Ectodermal cell (in vitro differentiated cells): ENCODE measurements around the gene SIGLEC14. TPM values are rescaled to one million over a fixed set of nuclear protein-coding genes. Genes with fewer than 3 reads are reported as not detected.
"Not testable (repeated sequence)": the region's sequence is repeated elsewhere in the genome, so short reads cannot be mapped to it uniquely, and the experiment has no call there.

ENCODE experiments used
- H3K27ac ChIP-seq: 2 replicates; pipeline ENCODE4 v1.7.0; 2013; ENCODE audit warnings: mild to moderate bottlenecking, low read depth, low read length; ENCODE audit not compliant: insufficient read depth, poor library complexity, severe bottlenecking
- H3K27me3 ChIP-seq: 2 replicates; pipeline ENCODE4 v1.7.0; 2013; ENCODE audit warnings: mild to moderate bottlenecking, low read length; ENCODE audit not compliant: insufficient read depth, control insufficient read depth, poor library complexity, severe bottlenecking
- H3K36me3 ChIP-seq: one replicate; pipeline ENCODE4 v1.7.0; 2013; ENCODE audit warnings: low read length; ENCODE audit not compliant: control insufficient read depth, insufficient read depth
- H3K4me1 ChIP-seq: one replicate; pipeline ENCODE4 v1.7.0; 2013; ENCODE audit warnings: low read length; ENCODE audit not compliant: control insufficient read depth, insufficient read depth
- H3K4me3 ChIP-seq: 2 replicates; pipeline ENCODE4 v1.7.0; 2013; ENCODE audit warnings: low read depth, low read length, control low read depth; ENCODE audit not compliant: insufficient read depth
- H3K9me3 ChIP-seq: 2 replicates; pipeline ENCODE4 v1.7.0; 2013; ENCODE audit warnings: mild to moderate bottlenecking, low read length, moderate library complexity; ENCODE audit not compliant: control insufficient read depth
- WGBS, 2 experiments: methylation state at CpG; one replicate each; pipeline ENCODE4 v1.1.7; 2013; ENCODE audit warnings: missing lambda C conversion rate in 2 of 2; 5-methylcytosine and 5-hydroxymethylcytosine counted together
- polyA plus RNA-seq, 4 experiments: library from polyadenylated mRNA; stranded (reverse); fragments of 50-300 nt; gene quantifications; one replicate each; pipeline ENCODE4 v1.2.3, GENCODE V29; 2013

Gene SIGLEC14, protein sequence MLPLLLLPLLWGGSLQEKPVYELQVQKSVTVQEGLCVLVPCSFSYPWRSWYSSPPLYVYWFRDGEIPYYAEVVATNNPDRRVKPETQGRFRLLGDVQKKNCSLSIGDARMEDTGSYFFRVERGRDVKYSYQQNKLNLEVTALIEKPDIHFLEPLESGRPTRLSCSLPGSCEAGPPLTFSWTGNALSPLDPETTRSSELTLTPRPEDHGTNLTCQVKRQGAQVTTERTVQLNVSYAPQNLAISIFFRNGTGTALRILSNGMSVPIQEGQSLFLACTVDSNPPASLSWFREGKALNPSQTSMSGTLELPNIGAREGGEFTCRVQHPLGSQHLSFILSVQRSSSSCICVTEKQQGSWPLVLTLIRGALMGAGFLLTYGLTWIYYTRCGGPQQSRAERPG
- polyA plus RNA-seq (2013, experiment 1 of 4) = not detected
- not detected for polyA plus RNA-seq (2013, experiment 2 of 4)
- polyA plus RNA-seq (2013, experiment 3 of 4) = not detected
- not detected for polyA plus RNA-seq (2013, experiment 4 of 4)

DNA sequence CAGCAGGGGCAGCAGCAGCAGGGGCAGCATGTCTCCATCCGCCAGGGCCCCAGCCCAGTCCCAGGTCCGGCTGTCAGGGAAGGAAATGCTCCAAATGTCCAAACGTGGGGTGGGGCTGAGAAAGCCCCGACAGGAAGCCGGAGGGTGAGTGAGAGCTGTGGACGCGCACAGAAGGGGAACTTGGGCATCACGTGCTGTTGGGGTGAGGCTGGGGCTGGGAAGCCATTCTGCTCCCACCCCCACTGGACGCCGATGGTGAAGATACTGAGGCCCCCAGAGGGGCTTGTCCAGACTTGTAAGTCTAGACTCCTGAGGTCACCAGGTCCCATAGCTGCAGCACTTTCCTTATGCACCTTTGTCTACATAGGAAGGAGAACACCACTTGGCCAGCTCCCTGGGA lies at the start of gene SIGLEC14:
Gene SIGLEC14 (minus strand): TSS at position 96 of the 400 bp plus-strand sequence. CDS start 66 bp downstream, at position 30.
- H3K4me1 ChIP-seq, H3K27me3 ChIP-seq, H3K9me3 ChIP-seq, H3K4me3 ChIP-seq, H3K27ac ChIP-seq, H3K36me3 ChIP-seq: not testable (repeated sequence)
- WGBS, 2 experiments = 87 to 91% methylated on average over 7 of the region's 10 CpGs

DNA sequence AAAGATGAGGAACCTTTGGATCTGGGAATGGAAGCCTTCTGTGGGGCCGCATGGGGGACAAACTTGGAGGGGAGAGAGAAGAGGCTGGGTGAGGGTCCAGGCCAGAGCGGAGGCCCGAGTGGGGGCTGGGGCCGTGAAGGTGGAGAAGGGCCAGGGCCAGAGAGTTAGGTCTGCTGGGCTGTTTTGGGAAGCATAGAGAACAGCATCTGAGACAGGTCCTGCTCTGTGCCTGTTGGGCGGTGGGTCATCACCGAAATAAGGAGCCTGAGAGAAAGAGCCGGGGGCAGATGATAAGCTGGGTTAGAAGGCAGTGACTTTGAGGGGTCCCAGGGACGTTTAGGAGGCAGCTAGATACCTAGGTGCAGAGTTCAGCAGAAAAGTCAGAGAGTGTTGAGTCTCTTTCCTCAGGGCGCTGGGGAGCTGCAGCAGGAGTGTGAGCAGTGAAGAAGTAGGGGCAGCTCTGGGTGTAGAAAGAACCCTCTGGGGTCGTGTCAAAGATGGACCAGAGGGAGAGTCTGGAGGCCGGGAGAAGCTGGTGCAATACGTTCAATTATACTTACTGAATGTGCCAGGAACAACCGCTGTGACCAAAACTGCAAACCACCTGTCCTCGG lies 49.2 kb upstream of the SIGLEC14 start:
- 92% methylated on average over 14 of the region's 14 CpGs for WGBS, 2 experiments
- H3K4me1 ChIP-seq = peaks cover 20% of the 10 kb centered on the region
- H3K27ac ChIP-seq = no peak overlapping the region
- H3K9me3 ChIP-seq = no peaks in the 10 kb centered on the region
- no peak overlapping the region for H3K4me3 ChIP-seq
- H3K27me3 ChIP-seq = no peaks in the 10 kb centered on the region
- no peaks in the 10 kb centered on the region for H3K36me3 ChIP-seq

DNA sequence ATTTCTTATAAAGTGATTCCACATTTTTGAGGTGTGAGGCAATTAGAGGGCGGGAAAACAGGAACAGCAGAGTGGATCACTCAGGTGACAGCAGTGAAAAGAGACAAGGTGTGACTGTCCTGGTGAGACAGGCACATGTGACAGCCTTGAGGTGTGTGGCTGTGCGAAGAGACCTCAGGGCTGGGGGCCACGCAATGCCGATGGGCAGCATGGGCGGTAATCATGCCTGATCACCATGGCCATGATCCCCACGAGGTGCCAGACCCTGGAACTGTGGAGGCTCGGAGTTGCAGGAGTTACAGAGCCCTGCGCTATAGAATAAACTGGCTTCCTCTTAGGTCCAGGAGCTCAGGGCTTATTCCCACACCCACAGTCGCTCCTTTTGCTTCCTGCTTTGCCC lies 48.5 kb upstream of the SIGLEC14 start:
- no peaks in the 10 kb centered on the region for H3K9me3 ChIP-seq
- peaks cover 20% of the 10 kb centered on the region for H3K4me1 ChIP-seq
- 92 to 94% methylated on average over 9 of the region's 9 CpGs for WGBS, 2 experiments
- no peaks in the 10 kb centered on the region for H3K36me3 ChIP-seq
- H3K4me3 ChIP-seq = no peak overlapping the region
- no peaks in the 10 kb centered on the region for H3K27me3 ChIP-seq
- H3K27ac ChIP-seq = no peak overlapping the region

DNA sequence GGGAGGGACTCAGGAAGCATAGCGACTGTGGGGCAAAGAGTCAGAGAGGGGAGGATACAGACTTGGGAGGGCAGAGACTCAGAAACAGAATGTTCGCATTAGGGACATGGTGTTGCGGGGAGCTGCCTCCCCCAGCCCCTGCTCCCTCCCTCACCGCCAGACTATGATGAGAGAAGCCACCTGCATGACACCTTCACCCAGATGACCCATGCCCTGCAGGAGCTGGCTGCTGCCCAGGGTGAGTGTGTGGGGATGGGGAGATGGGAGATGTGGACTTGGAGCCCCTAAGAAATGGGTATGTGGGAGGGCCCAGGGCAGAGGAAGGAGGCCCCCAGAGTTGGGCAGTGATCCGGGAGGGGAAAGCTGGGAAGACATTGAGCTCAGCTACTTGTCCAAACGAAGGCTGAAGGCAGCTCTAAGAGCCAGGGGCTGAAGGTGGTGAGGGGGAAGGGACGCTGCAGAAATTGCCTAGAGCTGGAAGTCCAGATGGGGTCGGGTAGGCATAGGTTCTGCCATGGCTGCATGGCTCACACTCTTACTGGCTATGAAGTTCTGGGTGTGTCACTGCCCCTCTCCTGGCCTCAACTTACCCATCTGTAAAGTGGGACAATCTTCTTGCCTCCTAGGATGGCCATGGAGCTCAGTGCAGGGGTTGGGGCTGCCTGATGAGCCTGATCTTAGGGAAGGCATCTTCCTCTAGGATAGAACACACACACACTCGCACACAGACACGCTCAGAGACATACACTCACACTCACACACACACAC lies 47.9 kb upstream of the SIGLEC14 start:
- Histone ChIP-seq H3K4me3 (no peak overlapping the region), H3K27ac (no peak overlapping the region), H3K36me3 (no peaks in the 10 kb centered on the region), H3K4me1 (peaks cover 20% of the 10 kb centered on the region), H3K9me3 (no peaks in the 10 kb centered on the region), H3K27me3 (no peaks in the 10 kb centered on the region)
- 90 to 96% methylated on average over 10 of the region's 10 CpGs for WGBS, 2 experiments

DNA sequence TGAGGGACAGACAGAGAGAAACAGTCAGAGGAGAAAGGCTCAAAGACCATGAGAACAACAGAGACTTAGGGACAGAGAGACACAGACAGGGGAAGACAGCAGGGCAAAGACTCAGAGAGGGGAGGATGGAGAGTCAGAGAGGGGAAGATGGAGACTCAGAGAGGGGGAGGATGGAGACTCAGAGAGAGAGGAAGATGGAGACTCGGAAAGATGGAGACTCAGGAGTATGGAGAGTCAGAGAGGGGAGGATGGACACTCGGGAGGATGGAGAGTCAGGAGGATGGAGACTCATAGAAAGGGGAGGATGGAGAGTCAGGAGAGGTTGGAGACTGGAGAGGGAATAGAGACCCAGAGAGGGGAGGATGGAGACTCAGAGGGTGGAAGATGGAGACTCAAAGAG lies 47.2 kb upstream of the SIGLEC14 start:
- peaks cover 20% of the 10 kb centered on the region for H3K4me1 ChIP-seq
- H3K27ac ChIP-seq = no peak overlapping the region
- H3K9me3 ChIP-seq = no peaks in the 10 kb centered on the region
- WGBS, 2 experiments = 94% methylated on average over 2 of the region's 2 CpGs
- H3K27me3 ChIP-seq = no peaks in the 10 kb centered on the region
- no peaks in the 10 kb centered on the region for H3K36me3 ChIP-seq
- H3K4me3 ChIP-seq = no peak overlapping the region

DNA sequence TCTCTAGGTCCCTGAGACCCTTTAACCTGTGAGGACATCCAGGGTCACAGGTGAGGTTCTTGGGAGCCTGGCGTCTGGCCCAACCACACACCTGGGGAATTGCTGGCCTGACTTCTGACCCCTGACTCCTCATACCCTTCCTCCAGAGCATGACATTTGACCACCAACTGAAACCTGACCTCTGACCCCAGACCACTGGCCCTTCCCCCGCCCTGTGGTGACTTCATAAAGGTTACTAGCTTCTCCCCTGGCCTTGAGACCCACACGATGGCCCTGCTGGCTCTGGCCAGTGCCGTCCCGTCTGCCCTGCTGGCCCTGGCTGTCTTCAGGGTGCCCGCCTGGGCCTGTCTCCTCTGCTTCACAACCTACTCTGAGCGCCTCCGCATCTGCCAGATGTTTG lies 46.6 kb upstream of the SIGLEC14 start, which contains the start of gene SPACA6:
Gene SPACA6 (plus strand): TSS at position 71 of the 400 bp plus-strand sequence. CDS start 197 bp downstream, at position 268.
- 88 to 91% methylated on average over 8 of the region's 8 CpGs for WGBS, 2 experiments
- Histone ChIP-seq H3K36me3 (no peaks in the 10 kb centered on the region), H3K4me1 (peaks cover 20% of the 10 kb centered on the region), H3K9me3 (no peaks in the 10 kb centered on the region), H3K27me3 (no peaks in the 10 kb centered on the region), H3K27ac (no peak within 1 kb of the TSS), H3K4me3 (no peak within 1 kb of the TSS)

DNA sequence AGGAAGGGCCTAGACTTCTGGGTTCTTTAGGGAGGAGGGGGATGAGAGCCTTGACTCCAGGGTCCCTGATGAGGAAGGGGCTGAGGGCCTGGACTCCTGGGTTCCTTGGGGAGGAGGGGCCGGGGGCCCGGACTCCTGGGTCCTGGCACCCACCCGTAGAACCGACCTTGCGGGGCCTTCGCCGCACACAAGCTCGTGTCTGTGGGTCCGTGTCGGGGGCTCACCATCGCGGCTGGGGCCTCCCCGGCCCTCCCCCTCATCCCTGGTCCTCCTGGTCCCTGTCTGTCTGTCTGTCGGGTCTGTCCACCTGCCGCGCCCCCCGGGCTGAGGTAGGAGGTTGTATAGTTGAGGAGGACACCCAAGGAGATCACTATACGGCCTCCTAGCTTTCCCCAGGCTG lies 45.8 kb upstream of the SIGLEC14 start:
- no peaks in the 10 kb centered on the region for H3K9me3 ChIP-seq
- H3K4me3 ChIP-seq = no peak overlapping the region
- no peak overlapping the region for H3K27ac ChIP-seq
- H3K36me3 ChIP-seq = no peaks in the 10 kb centered on the region
- no peaks in the 10 kb centered on the region for H3K27me3 ChIP-seq
- peaks cover 24% of the 10 kb centered on the region for H3K4me1 ChIP-seq
- 91% methylated on average over 18 of the region's 18 CpGs for WGBS, 2 experiments

DNA sequence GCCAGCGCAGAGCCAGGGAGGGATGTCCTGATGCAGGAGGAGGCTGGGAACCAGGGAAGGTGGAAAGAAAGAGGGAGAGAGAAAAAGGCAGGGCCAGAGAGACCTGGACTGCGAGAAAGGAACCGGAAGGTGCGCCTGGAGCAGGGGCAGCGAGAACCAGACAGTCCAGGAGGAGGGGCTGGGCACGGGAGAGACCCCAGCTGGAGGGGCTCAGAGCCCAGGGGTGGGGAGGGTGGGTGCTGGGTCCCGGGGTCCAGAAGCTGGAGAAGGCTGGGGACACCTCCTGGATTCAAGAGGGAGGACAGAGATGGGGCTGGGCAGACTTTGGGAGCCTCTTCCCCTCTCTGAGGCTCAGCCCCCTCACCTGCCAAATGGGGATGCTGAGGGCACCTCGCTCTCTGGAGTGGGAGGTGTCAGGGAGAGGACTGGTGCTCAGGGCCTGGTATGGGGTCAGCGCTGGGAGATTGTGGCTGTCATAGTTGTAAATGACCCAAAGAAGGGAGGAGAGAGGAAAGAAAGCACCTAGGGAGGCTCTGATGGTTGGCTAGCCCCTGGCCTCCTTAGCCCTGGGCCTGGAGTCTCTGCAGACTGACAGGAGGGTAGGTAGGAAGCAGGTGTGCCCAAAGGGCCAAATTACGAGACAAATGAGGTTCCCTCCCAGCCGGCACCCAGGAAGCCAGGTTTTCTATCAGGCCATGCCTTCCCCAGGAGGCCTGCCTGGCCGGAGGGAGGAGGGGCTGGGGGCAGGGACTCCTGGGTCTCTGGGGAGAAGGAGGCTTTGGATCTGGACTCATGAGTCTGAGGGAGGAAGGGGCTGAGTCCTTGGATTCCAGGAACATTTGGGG lies 45.2 kb upstream of the SIGLEC14 start:
- H3K27ac ChIP-seq = no peak overlapping the region
- H3K4me3 ChIP-seq = no peak overlapping the region
- peaks cover 25% of the 10 kb centered on the region for H3K4me1 ChIP-seq
- WGBS, 2 experiments = 29 to 30% methylated on average over 12 of the region's 12 CpGs
- H3K36me3 ChIP-seq = no peaks in the 10 kb centered on the region
- no peaks in the 10 kb centered on the region for H3K27me3 ChIP-seq
- no peaks in the 10 kb centered on the region for H3K9me3 ChIP-seq

DNA sequence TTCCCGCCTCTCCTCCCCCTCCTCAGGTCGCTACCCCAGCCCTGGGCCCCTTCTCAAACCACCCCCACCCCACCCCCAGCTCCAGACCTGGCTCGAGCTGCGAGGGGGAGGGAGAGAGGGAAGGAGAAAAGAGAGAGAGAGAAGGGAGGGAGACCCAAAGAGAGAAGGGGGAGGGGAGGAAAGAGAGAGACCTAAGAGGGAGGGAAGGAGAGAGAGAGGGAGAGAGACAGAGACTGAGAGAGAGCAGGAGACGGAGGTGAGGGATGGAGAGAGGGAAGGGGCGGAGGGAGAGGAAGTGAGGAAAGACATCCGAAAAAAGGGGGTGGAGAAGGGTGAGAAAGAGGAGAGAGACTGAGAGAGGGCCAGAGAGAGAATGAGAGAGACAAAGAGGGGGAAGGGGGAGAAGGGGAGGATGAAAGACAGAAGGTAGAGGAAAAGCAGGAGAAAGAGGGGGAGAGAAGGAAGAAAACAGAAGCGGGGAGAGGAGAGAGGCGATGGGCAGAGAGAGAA lies 44.5 kb upstream of the SIGLEC14 start:
- WGBS, 2 experiments = 6 to 9% methylated on average over 7 of the region's 9 CpGs
- H3K9me3 ChIP-seq = no peaks in the 10 kb centered on the region
- no peak overlapping the region for H3K27ac ChIP-seq
- peak overlapping the region; percentile 58 for H3K4me3 ChIP-seq
- H3K27me3 ChIP-seq = no peaks in the 10 kb centered on the region
- H3K36me3 ChIP-seq = no peaks in the 10 kb centered on the region
- peaks cover 25% of the 10 kb centered on the region for H3K4me1 ChIP-seq
